T-helper 2 cell treated with Interferon-gamma antibody and Interleukin-4, amounts not matched to agents 100 ng/mL and 5 ng/mL, for 36 hours (primary cell): ENCODE measurements around the gene SLC24A3. TPM values are rescaled to one million over a fixed set of nuclear protein-coding genes. Genes with fewer than 3 reads are reported as not detected.
"Not testable (repeated sequence)": the region's sequence is repeated elsewhere in the genome, so short reads cannot be mapped to it uniquely, and the experiment has no call there.

ENCODE experiments used
- intact Hi-C: fragments of 100-400 bp; cut with micrococcal nuclease; formaldehyde crosslinking; loops from one replicate; pipeline ENCODE4 v1.15.1; 2023
- total RNA-seq: library from RNA; stranded (reverse); gene quantifications from 2 replicates; pipeline ENCODE4 v1.2.3, GENCODE V29; 2022

SLC24A3 gene
- total RNA-seq, 1 donor from 2014 or later = not detected

DNA sequence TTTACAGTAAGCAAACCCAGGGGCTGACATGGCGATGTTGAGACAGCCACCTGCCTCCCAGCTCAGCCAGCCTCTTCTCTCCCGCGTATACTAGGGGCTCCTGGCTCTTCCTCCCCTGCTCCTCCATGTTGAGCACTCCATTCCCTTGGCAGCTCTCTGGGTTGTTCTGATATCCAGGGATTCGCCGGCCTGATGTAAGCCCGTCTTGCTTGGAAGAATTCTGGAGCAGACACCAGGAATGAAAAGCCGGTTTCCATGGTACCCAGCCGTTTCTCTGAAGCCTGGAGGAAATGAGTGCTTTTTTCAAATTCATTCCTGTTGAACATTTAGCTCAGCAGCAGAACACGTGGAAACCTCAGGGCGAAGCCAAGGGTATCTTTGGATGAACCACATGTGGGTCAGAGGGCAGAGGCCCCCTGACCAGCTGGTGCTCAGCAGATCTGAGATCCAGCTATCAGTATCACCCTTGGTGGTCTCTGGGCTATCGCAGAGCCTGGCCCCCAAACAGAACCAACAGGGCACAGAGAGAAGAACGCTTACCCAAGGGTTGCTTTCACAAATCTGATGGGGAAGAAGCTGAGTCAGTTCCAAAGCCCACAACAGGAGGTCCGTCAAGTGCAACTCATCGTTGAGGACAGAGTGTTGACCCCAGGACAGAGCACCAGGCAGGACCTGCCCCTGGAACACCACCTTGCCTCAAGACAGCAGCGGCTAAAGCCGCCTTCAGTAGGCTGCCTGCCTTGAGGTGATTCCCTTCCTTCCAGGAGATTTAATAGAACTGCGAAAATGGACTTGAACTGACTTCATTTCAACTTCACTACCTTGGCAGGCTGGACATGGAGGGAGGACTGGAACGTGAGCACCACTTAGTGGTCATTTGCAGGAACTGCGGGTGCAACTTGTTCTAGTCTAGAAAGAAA, 449.5 kb downstream of the SLC24A3 start:
- intact Hi-C loops = loop anchor here (1.0 to 2.0 kb wide), 3 partner anchors 33 to 1249 kb away; no protein-coding TSS in a partner anchor

DNA sequence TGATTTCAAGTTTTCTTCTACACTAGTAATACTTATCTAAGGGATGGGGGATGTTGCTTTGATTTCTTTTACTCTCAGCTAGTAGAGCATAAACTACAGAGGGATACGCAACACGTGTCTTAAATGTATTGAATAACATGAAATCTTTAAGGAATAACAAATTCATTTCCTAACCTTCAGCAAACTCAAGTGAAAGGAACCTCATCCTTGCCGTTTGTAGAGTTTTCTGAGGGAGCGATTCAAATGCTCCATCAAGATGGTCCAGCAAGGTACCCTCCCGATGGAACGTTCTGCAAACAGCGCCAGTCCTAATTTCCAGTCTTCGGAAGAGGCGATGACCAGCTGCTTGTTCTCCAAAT, 450.2 kb downstream of the SLC24A3 start:
- intact Hi-C loops = loop anchor here (1.0 to 2.0 kb wide), 3 partner anchors 34 to 1249 kb away; no protein-coding TSS in a partner anchor

DNA sequence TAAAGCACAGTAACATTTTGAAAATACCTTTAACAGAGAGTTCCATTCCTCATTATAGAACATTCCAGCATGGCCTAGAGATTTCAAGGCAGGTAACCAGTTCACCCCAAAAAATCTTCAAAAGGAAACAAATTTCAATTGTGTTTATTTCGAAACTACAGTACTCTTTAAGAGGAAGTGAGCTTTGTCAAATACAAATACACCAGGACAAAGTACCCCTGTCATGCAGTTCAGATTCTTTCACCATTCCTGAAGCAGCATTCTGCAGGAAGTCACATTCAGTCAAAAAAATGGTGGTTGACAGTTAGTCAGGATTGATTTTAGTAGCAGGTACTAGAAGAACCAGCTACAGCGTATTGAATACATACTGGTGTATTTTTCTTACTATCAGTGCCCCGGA, 456.0 kb downstream of the SLC24A3 start:
- intact Hi-C loops = no loop called here

- intact Hi-C loops = no loop called here
Measured at GRCh38 chr20:19670829-19671228, 458.4 kb downstream of the SLC24A3 start.

DNA sequence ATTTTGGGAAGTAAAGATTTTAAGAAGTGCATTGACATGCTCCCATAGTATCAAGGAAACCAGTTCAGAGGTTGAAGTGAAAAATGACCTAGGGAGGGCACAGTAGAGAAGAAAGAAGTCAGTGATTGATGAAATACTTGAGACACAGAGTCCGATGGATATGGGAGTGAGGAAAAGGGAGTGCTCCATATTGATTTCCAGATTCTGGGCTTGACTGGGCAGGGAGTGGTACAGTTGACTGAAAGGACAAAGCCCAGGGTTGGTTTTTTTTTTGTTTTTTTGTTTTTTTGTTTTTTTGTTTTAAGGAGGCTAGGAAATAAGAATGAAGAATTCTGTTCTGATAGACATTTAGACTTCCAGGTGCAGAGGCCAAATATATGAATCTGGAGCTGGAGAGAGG, 458.9 kb downstream of the SLC24A3 start:
- intact Hi-C loops = no loop called here

DNA sequence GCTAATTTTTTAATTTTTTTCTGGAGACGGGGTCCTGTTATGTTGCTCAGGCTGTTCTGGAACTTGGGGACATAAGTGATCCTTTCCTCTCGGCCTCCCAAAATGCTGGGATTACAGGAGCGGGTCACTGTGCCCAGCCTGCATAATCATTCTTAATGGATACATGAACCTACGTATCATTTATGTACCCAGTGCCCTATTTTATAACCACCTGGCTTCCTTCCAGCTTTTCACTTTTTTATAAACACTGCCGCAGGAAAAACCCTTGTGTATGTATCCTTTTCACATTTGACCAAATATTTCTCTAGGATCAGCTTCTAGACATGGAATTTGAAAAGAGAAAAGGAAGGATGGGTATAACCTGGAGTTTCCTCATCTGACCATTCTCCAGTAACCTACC, 460.1 kb downstream of the SLC24A3 start:
- intact Hi-C loops = no loop called here

DNA sequence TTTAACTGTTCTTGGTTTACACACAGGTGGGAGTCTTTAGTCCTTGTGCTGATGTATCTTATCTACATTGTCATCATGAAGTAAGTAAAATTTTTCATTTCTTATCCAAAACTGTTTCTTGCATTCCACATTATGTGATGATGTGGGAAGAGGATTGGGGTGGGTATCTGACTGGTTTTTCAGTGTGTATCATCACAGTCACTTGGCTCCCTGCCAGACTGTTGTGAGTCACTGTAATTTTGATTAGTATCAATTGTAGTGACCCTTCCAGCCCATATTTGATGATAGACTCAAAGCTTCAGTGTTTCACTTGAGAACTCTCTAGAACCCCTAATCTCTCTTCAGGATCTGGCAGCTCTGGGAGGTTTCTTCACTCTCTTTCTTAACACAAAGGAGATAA, 461.1 kb downstream of the SLC24A3 start:
- intact Hi-C loops = no loop called here

DNA sequence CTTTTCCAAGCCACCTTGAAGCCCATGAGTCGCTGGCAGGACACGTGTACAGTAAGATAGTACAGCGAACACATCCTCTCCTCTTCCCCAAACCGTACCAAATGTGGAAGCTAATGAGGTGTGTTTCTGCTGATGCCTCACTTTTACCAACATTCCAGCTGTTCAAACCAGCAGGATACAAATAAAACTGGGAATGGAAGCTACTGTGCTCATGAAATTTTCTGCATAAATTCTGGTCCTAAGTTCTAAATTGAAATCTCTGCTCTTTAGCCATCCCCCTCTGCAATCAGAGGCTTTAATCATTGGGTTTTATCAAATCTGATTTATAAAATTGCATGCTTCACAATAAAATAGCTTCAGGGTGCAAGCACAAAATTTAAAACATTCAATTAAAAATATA, 463.8 kb downstream of the SLC24A3 start:
- intact Hi-C loops = no loop called here

DNA sequence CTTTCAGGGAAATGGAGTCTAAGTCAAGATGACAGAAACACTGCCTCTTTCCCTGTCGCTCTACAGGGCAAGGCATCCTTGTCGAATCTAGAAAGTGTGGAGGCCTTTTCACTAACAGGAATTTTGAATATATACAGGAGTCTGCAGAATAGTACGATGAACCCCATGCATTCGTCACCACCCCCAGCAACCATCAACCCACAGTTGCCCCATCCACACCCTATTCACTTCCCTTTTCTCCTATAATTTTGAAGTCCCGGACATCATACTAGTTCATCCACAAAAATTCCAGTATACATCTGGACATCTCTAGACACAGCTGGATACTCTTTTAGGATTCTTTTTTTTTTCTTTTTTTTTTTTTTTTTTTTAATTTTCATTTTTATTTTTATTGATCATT, 464.9 kb downstream of the SLC24A3 start:
- intact Hi-C loops = no loop called here

DNA sequence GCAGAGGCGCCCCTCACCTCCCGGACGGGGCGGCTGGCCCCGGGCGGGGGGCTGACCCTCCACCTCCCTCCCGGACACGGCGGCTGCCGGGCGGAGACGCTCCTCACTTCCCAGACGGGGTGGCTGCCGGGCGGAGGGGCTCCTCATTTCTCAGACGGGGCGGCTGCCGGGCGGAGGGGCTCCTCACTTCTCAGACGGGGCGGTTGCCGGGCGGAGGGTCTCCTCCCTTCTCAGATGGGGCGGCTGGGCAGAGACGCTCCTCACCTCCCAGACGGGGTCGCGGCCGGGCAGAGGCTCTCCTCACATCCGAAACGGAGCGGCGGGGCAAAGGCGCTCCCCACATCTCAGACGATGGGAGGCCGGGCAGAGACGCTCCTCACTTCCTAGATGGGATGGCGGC, 466.1 kb downstream of the SLC24A3 start:
- intact Hi-C loops = not testable (repeated sequence)

- intact Hi-C loops = no loop called here
Measured at GRCh38 chr20:19679900-19680495, 467.6 kb downstream of the SLC24A3 start.

GRCh38 chr20:19682249-19682648, 469.8 kb downstream of the SLC24A3 start:
- intact Hi-C loops = no loop called here

DNA sequence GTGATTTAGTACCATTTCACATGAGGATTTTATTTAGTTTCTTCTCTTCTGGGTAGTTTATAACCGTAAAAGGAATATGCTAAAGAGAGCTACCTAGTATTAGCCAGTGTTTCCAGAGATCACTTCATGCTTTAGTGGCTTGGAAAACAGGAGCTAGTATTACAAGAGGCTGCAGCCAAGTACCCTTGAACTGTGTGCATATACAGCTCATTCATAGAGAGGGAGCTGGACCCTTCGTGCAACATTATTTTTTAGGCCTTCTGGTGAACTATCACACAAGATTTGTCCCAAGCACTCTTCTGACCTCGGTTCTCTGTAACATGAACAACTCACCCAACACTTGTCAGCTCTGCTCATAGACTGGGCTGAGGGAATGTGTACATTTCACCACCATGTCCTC, 470.7 kb downstream of the SLC24A3 start:
- intact Hi-C loops = no loop called here

GRCh38 chr20:19683822-19684221, 471.4 kb downstream of the SLC24A3 start:
- intact Hi-C loops = no loop called here

- intact Hi-C loops = no loop called here
Measured at GRCh38 chr20:19688031-19688806, 475.8 kb downstream of the SLC24A3 start.

DNA sequence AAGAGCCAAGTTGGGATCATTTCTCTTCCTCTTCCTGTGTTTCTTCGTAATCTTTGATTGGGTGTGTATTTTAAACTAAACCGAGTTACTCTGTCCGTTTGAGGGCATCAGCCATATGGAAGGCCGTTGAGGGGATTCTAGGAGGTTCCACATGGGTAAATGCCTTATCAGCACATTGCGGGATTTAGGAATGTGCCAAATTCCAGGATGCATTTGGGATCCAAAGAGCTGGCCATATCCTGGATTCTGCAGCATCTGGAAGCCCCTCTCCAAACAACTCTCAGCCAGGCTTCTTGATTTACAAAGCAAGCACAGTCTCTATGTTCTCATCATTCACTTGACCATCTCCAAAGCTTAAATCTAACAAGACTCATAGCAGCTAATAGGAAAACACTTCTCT, 478.0 kb downstream of the SLC24A3 start:
- intact Hi-C loops = no loop called here

- intact Hi-C loops = no loop called here
Measured at GRCh38 chr20:19691125-19691524, 478.7 kb downstream of the SLC24A3 start.

DNA sequence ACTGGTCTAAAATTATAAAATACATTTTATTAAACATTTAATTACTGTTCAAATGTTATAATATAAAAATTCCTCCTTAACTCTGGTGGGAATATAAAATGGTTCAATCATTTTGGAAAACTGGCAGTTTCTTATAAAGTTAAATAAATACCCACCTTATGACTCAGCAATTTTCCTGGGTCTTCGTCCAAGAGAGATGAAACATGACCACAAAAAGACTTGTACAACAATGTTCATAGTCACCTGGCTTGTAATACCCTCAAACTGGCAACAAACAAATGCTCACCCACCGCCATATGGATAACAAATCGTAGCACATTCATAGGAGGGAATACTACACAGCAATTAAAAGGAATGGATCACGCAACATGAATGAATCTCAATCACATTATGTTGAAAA, 479.7 kb downstream of the SLC24A3 start:
- intact Hi-C loops = no loop called here

DNA sequence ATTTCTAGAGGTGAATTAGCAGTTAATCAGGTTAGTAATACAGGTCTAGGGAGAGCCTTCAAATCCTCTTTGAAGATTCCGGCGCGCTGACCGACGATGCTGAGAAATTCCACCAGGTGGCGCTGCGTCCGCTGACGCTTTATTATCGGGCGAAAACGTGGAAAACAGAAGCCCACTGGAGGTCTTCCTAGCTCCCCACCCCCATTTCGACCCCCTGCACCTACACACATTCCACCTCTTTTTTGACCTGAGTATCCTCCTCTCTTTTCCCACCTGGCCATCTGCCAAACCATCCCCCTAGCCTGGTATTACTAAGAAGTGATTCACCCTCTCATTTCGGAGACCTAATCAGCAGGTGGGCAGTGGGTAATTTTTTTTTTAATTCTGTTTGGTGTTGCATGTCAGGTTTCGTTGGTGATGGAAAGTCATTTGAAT, 480.3 kb downstream of the SLC24A3 start:
- intact Hi-C loops = no loop called here

DNA sequence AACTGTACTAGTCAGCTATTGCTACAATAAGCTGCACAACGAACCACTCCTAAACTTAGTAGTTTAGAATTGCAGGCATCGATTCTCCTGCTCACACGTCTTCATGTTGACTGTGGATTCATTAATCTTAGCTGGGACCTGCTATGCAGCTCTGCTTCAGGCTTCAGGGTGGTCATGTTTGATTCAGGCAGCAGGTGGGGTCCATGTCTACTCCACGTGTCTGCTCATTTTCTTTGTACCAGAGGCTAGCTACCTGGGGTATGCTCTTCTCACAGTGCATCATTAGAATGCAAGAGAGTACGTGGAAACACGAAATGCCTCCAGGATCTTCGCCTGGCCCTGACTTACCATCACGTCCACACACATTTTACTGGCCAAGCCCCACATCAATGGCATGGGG, 481.1 kb downstream of the SLC24A3 start:
- intact Hi-C loops = no loop called here

- intact Hi-C loops = no loop called here
Measured at GRCh38 chr20:19695081-19695480, 482.6 kb downstream of the SLC24A3 start.

DNA sequence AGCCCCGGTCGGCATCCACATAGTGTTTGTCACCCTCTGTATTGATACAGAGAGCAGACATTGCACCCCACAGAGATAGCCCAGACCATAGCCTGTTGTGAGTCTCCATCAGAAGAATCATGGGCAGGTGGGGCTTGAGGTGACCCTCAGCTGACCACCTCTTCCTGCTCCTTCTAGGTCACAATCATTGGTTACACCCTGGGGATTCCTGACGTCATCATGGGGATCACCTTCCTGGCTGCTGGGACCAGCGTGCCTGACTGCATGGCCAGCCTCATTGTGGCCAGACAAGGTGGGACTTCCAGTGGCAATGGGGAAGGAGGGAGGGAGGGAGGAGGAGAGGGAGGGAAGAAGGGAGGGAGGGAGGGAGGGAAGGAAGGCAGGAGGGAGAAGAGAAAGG, 484.2 kb downstream of the SLC24A3 start:
- intact Hi-C loops = no loop called here
